ELR (cell line): ENCODE results near the gene LRIG1.
A peak's percentile ranks its signal among the peaks of the same experiment; 100 is the strongest.

ENCODE experiments used
- DNase-seq: peaks from one replicate; pipeline ENCODE4 v3.0.0-alpha.2; 2015; ENCODE audit warnings: low read depth

LRIG1 gene

GRCh38 chr3:66383998-66384745 lies 116.7 kb downstream of the LRIG1 start:
- no peak for DNase-seq

- DNase-seq: no peak
Measured at GRCh38 chr3:66383023-66383422, 117.8 kb downstream of the LRIG1 start.

GRCh38 chr3:66382142-66382541 lies 118.7 kb downstream of the LRIG1 start:
- DNase-seq: no peak

GRCh38 chr3:66381626-66382025 lies 119.2 kb downstream of the LRIG1 start:
- no peak for DNase-seq

GRCh38 chr3:66380200-66380932 lies 120.5 kb downstream of the LRIG1 start:
- DNase-seq: no peak

- DNase-seq: no peak
Measured at GRCh38 chr3:66379565-66379964, 121.3 kb downstream of the LRIG1 start.

DNA sequence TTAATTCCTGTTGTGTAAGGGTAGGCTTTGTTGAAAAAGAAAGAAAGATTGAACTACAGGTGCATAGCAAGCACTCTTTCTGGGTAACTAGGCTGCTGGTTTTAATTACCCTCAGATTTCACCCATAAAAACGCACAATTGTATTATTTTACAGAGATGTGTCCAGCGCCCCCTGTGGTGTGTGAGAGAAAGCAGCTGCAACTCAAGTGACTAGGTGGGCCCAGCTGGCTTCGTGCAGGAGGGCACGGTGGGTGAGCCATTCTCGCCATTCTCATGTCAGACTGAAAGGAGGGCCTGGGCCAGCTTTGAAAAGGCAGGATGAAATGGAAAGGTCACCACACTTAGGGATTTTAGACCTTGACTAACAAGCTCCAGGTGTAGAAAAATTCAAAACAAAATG lies 122.6 kb downstream of the LRIG1 start:
- DNase-seq: peak; percentile 52

DNA sequence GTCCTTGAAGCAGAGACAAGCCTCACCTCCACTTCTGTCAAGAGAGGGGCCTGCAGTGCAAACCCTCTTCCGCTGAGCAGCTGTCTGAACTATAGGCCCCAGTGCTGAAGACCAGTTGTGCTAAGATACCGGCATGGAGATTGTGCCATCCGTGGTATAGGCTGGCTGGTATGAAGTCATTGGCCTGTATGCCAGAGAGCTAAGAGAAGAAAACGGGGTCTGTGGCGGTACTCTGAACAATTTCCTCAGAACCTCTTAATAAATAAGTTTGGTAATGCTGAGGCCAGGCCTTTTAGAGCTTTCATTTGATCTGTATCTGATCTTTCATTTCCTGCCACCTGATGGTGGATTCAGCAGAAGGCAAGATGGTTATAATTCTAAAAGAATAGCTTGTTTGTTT lies 123.0 kb downstream of the LRIG1 start:
- no peak for DNase-seq

GRCh38 chr3:66376568-66376967 lies 124.3 kb downstream of the LRIG1 start:
- DNase-seq: peak; percentile 74

GRCh38 chr3:66372681-66373350 lies 128.0 kb downstream of the LRIG1 start:
- DNase-seq: peak; percentile 10

DNA sequence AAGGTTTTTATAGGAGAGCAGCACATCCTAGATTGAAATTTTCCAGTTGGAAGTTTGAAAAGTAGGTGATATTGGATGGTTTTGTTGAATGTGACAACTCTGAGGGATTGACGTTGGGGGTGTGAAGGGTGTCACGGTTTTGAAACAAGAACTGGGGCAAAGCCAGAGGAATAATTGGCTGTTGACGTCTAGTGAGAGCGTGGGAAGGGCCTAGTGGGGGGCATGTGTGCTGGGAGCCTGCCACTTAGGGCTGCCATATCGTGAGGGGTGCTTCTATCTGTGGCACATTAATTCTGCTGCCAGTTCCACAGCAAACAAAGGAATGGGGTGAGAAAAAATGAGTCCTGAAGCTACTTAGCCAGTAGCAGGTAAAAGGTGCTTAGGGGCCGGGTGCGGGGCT lies 129.4 kb downstream of the LRIG1 start:
- DNase-seq: no peak

GRCh38 chr3:66370179-66370578 lies 130.6 kb downstream of the LRIG1 start:
- DNase-seq: no peak

DNA sequence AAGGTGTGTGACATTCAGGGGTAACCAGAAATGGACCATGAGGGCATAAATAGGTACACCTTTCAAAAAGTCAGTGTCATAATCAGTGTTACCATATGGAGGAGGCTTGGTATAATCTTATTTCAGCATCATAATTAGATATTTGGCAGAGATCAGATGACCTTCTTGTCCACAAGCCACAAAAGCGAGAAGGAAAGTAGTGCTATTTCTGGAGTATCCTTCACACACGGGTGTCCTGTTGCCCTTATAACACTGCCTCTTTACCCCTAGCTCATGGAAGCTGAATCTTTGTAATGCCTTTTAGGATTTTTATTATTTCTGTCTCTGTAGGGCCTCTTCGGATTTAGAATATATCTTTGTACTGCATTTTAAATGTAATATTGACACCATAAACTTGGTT lies 132.8 kb downstream of the LRIG1 start:
- no peak for DNase-seq

DNA sequence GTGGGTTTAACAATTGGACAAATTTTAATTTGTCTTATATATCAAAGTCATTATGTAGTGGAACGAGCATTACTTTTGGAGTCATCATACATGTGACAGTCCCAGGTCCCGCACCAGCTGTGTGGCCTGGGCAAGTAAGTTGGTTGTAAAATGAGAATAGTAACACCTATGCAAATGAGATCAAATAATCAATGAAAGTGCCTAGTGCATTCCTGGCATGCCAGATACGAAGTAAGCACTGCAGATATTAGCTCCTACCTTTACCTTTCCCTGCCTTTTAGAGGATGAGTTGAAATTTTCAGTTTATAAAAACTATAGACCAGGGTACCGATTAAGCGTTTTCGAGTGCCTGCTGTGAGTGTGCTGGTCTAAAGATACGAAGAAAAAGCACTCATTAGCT lies 134.1 kb downstream of the LRIG1 start:
- DNase-seq: no peak

DNA sequence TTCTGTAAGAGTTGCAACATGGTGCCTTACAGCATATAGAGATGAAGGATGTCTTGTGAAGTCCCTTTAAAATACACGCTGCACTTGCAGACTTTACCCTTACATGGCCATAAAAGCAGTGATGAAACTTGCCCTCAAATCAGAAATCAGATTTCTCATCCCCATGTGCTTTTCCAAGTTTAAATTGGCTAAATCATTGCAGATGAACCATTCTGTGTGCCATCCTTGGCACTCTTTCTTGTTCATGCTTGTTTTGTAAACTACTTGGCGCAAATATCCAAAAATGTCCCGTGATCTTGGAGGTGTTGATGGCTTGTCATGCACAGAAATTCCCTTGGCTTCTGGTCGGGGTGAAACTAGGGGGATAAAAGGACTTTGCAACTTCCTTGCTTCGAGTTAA lies 135.7 kb downstream of the LRIG1 start:
- no peak for DNase-seq

GRCh38 chr3:66363148-66363547 lies 137.7 kb downstream of the LRIG1 start:
- DNase-seq: no peak

DNA sequence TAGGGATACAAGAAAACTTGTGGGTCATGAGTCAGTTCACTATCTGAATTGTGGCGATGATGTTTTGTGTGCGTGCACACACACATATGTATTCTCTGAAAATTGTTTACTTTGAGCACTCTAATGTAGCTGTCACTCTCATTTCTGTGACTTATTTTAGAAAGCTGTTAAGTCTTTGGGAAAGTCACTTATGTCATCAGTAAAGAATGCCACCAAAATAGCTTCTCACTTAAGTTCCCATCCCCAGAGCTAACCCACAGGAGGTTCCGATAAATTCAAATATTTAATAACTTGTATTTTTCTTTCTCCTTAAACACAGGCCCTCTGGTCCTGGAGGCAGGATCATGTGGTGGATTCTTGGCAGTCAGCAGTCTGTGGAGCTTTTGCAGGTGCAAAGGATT lies 138.3 kb downstream of the LRIG1 start:
- DNase-seq: peak; percentile 71

GRCh38 chr3:66361356-66361755 lies 139.5 kb downstream of the LRIG1 start:
- no peak for DNase-seq

GRCh38 chr3:66355997-66356396 lies 144.8 kb downstream of the LRIG1 start:
- DNase-seq: no peak

DNA sequence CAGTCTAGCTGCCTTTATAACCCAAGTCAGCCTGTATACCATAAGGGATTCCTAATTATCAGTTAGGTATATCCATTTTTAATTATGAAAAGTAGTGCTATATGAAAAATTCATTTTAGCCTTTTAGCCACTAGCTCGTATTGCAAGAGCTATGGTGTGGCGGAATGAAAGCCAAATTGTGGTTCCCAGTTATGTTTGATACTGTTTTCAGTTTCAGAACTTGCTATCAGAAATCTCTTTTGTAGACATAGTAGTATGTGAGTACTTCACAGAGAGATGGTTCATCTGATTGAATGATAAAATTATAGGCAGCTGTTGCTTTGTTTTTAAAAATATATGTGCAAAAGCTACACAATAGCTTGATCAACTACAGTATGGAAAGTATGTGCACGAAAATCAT lies 145.4 kb downstream of the LRIG1 start:
- DNase-seq: no peak

DNA sequence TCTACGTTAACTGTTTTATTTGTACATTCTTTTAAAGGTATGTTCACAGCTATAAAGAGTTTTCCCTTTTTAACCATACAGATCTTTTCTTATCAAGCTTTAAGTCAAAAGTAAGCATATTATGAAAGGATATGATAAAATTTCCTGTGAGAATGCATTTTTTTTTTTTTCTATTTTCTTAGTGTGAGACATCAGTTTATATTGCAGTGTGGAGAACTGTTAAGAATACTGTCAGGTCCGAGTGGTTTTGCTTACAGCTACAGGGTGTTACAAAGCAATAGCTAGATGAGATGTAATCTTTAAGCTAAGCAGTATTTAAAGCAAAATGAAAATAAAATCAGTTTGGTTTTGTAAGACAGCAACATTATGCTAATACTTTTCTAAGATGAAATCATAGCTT lies 146.8 kb downstream of the LRIG1 start:
- DNase-seq: no peak

- peak; percentile 34 for DNase-seq
Measured at GRCh38 chr3:66353530-66353929, 147.3 kb downstream of the LRIG1 start.

- DNase-seq: no peak
Measured at GRCh38 chr3:66353039-66353438, 147.8 kb downstream of the LRIG1 start.
